ENCODE measurements around the gene PSTPIP2. TPM values are rescaled to one million over a fixed set of nuclear protein-coding genes. Genes with fewer than 3 reads are reported as not detected.

Gene PSTPIP2
- total and polyA plus RNA-seq, 2 donors (not counting 3 experiments of a cell fraction or from before 2014, with no cell fraction given): 1.6 to 4.9 TPM

- H2AFZ ChIP-seq (ENCODE audit: low read depth, low read length): no peak overlapping the region
- no peaks in the 10 kb centered on the region for H3K79me2 ChIP-seq (ENCODE audit: control insufficient read depth, insufficient read depth, low read length)
- peaks cover 0 to 5% of the 10 kb centered on the region in 2 experiments for H3K27me3 ChIP-seq (ENCODE audit: control insufficient read depth in 2 of 2, insufficient read depth in 2 of 2, low read length in 2 of 2)
- FAIRE-seq: no peak
- no peaks in the 10 kb centered on the region for H3K36me3 ChIP-seq (ENCODE audit: control insufficient read depth in 2 of 2, extremely low read depth in 1 of 2, insufficient read depth in 2 of 2, low read length in 2 of 2)
- ChIA-PET CTCF (interaction anchor here (1.0 to 1.2 kb wide), 2 partner anchors 9 to 18 kb away, joined by 4 to 5 read pairs; no protein-coding TSS in a partner anchor), POLR2A (no interaction called here)
- H3K9me1 ChIP-seq (replicated peaks; ENCODE audit: control insufficient read depth, extremely low read depth, insufficient read depth, low read length): no peaks in the 10 kb centered on the region
- H3K9me3 ChIP-seq (replicated peaks; ENCODE audit: control insufficient read depth, insufficient read depth, low read length): no peaks in the 10 kb centered on the region
- no TSS peak for BruUV-seq (replicated peaks)
- H4K20me1 ChIP-seq (replicated peaks; ENCODE audit: control insufficient read depth, extremely low read depth, insufficient read depth, low read length): no peaks in the 10 kb centered on the region
- TF ChIP-seq CTCF (IDR thresholded peaks at IDR 0.05; ENCODE audit: extremely low read depth in 1 of 2, insufficient read depth in 1 of 2, low read depth in 1 of 2, low read length in 2 of 2) (no peak), POLR2AphosphoS5 (IDR thresholded peaks at IDR 0.05; ENCODE audit: insufficient read depth, low read depth, low read length) (no peak), GATA2 (IDR thresholded peaks at IDR 0.05; ENCODE audit: insufficient read depth, insufficient read length, low read depth, low read length) (no peak), MYC (IDR thresholded peaks at IDR 0.05; ENCODE audit: low read depth, low read length) (no peak), EZH2 (IDR thresholded peaks at IDR 0.05; ENCODE audit: borderline replicate concordance, low read depth, low read length, severe bottlenecking) (no peak), FOS (IDR thresholded peaks at IDR 0.05; ENCODE audit: borderline replicate concordance, insufficient read depth, low read length) (no peak), POLR2A (IDR thresholded peaks at IDR 0.05; ENCODE audit: low read depth, low read length) (no peak), MAX (IDR thresholded peaks at IDR 0.05; ENCODE audit: insufficient read depth, insufficient read length) (no peak), JUN (IDR thresholded peaks at IDR 0.05; ENCODE audit: borderline replicate concordance, insufficient read depth, insufficient read length, low read depth) (no peak)
- intact Hi-C loops (cut with micrococcal nuclease): no loop called here
- H3K4me2 ChIP-seq (ENCODE audit: insufficient read depth, low read length): no peak overlapping the region
- no peak for DNase-seq (ENCODE audit: low read depth, low spot score)
- no peak overlapping the region for H3K27ac ChIP-seq (ENCODE audit: insufficient read depth, low read depth, low read length)
- H3K9ac ChIP-seq (replicated peaks; ENCODE audit: extremely low read depth, insufficient read depth, low read length): no peak overlapping the region
- dilution Hi-C loops (cut with MboI; ENCODE audit: extremely low pct_ligation_motif_present, low sequenced_read_pairs): no loop called here
- no peaks in the 10 kb centered on the region for H3K4me1 ChIP-seq (ENCODE audit: control insufficient read depth, extremely low read depth, insufficient read depth, low read length)
- H3K4me3 ChIP-seq (replicated peaks in 1 of 3; ENCODE audit: insufficient read depth in 1 of 3, low read depth in 1 of 3, low read length in 3 of 3): no peak overlapping the region
These were observed 16.2 kb downstream of the PSTPIP2 start for GRCh38 chr18:46055838-46056230.

All from endothelial cell of umbilical vein (primary cell).